ENCODE data around the gene VEZF1.

Gene VEZF1

DNA sequence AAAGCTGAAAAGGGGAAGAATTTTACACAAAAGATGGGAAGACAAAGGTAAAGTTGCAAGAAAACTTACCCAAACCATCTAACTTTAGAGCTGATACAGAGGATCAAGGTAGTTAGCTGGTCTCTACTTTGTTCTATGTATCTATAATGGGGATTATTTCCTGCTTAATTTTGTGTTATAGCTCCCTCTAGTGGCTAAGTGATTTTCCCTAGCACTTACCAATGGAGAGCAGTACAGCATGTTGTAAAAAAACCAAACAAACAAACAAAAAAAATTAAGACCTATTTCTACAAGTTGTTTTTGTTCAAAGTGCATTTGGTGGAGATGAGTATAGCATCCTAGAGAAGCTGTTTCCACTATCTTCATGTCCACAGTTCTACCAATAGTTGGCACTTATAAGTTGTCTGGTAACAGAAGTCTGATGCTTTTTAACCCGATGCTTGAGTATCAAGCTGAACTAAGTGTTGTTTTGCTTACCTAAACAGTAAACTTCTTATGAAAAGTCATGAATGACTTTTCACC, 11.5 kb upstream of the VEZF1 start:
- Histone ChIP-seq H3K79me2 (ENCODE audit: insufficient read depth, low read depth) (peaks cover 13% of the 10 kb centered on the region; the same call in 1 of the 2 replicates), H3K4me1 (ENCODE audit: low read depth, poor library complexity, severe bottlenecking) (peaks cover 44% of the 10 kb centered on the region), H3K27me3 (ENCODE audit: insufficient read depth, low read depth) (no peaks in the 10 kb centered on the region), H2AFZ (ENCODE audit: low read depth) (no peak overlapping the region), H3K36me3 (ENCODE audit: insufficient read depth) (peaks cover 23% of the 10 kb centered on the region; the same call in 1 of the 2 replicates), H3K9ac (no peak overlapping the region), H3K4me2 (no peak overlapping the region), H3K4me3 (IDR thresholded peaks at IDR 0.05; ENCODE audit: insufficient read depth, low read depth, low read length) (no peak overlapping the region), H4K20me1 (ENCODE audit: insufficient read depth) (peaks cover 16% of the 10 kb centered on the region), H3K27ac (no peak overlapping the region; the same call in 1 of the 2 replicates)
- TF ChIP-seq, protein P1, sequence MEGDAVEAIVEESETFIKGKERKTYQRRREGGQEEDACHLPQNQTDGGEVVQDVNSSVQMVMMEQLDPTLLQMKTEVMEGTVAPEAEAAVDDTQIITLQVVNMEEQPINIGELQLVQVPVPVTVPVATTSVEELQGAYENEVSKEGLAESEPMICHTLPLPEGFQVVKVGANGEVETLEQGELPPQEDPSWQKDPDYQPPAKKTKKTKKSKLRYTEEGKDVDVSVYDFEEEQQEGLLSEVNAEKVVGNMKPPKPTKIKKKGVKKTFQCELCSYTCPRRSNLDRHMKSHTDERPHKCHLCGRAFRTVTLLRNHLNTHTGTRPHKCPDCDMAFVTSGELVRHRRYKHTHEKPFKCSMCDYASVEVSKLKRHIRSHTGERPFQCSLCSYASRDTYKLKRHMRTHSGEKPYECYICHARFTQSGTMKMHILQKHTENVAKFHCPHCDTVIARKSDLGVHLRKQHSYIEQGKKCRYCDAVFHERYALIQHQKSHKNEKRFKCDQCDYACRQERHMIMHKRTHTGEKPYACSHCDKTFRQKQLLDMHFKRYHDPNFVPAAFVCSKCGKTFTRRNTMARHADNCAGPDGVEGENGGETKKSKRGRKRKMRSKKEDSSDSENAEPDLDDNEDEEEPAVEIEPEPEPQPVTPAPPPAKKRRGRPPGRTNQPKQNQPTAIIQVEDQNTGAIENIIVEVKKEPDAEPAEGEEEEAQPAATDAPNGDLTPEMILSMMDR (conservative IDR thresholded peaks at IDR 0.05; ENCODE audit: low read depth, low read length), result peak; percentile 97

DNA sequence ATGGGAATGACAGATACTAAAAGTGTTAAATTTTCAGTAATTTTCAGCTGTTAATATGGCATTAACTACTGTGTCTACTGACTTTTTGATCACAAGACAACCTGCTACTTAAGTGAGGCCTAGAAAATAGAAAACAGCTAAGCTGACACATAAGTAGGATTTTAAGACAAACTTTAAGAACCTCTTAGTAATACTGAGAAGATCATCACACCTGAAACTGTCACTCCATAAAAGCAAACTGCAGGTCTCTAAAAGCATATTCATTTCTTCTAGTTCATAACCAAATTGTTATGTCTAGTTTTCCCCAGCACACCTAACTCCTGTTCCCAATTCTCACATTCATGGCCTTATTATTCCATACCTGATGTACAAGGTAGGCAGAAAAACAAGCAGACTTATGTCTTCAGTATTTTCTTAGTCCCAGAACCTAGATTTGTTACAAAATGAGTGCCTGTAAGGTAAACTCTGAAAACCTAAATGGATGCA, 11.0 kb upstream of the VEZF1 start:
- Histone ChIP-seq H3K79me2 (ENCODE audit: insufficient read depth, low read depth) (peaks cover 8% of the 10 kb centered on the region; the same call in 1 of the 2 replicates), H3K4me3 (IDR thresholded peaks at IDR 0.05; ENCODE audit: insufficient read depth, low read depth, low read length) (no peak overlapping the region), H3K36me3 (ENCODE audit: insufficient read depth) (peaks cover 18% of the 10 kb centered on the region; the same call in 1 of the 2 replicates), H3K27me3 (ENCODE audit: insufficient read depth, low read depth) (no peaks in the 10 kb centered on the region), H4K20me1 (ENCODE audit: insufficient read depth) (peaks cover 11% of the 10 kb centered on the region), H3K9ac (no peak overlapping the region), H3K27ac (no peak overlapping the region), H2AFZ (ENCODE audit: low read depth) (no peak overlapping the region), H3K4me2 (no peak overlapping the region), H3K4me1 (ENCODE audit: low read depth, poor library complexity, severe bottlenecking) (peaks cover 44% of the 10 kb centered on the region)
- TF ChIP-seq, protein P1 (conservative IDR thresholded peaks at IDR 0.05; ENCODE audit: low read depth, low read length), result no peak

DNA sequence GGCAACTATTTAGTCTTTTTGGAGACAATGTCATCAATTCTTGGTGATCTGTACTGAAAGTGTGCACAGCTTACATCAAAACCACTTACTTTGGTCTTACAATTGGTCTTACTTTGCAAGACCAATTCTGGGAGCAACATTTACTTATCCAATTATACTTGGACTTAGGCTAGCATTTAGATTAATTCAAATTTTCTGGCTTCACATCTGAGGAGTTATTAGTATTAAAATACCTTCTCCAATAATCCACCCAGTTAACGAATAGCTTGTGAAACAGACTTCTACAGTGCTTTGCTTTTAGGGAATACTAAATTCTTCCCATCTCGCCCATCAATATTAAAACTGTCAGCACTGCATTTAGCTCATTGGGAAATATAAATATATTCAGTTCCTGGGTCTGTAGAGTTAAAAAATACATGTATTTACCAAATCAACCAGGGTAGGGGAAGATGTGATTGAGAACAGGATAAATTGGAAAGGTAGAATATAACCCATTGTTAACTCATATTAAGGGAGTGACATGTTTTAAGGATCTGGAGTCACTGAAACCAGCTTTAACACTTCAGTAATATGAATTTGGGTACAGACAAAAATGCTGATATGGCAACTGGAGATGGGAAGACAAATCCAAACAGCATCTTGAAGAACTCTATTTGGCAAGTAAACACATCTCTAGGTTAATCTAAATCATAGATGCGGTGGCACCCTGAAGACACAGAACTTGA, 9.2 kb upstream of the VEZF1 start:
- no peak overlapping the region for H3K4me2 ChIP-seq
- no peaks in the 10 kb centered on the region for H3K27me3 ChIP-seq (ENCODE audit: insufficient read depth, low read depth)
- H3K4me1 ChIP-seq (ENCODE audit: low read depth, poor library complexity, severe bottlenecking), result peaks cover 38% of the 10 kb centered on the region
- peaks cover 1% of the 10 kb centered on the region; the same call in 1 of the 2 replicates for H3K36me3 ChIP-seq (ENCODE audit: insufficient read depth)
- no peak overlapping the region for H3K9ac ChIP-seq
- H3K4me3 ChIP-seq (IDR thresholded peaks at IDR 0.05; ENCODE audit: insufficient read depth, low read depth, low read length), result no peak overlapping the region
- TF ChIP-seq, protein P1 (conservative IDR thresholded peaks at IDR 0.05; ENCODE audit: low read depth, low read length), result no peak
- H3K27ac ChIP-seq, result no peak overlapping the region
- H2AFZ ChIP-seq (ENCODE audit: low read depth), result no peak overlapping the region
- H4K20me1 ChIP-seq (ENCODE audit: insufficient read depth), result peaks cover 5% of the 10 kb centered on the region; the same call in 1 of the 2 replicates
- no peaks in the 10 kb centered on the region; the same call in 1 of the 2 replicates for H3K79me2 ChIP-seq (ENCODE audit: insufficient read depth, low read depth)

DNA sequence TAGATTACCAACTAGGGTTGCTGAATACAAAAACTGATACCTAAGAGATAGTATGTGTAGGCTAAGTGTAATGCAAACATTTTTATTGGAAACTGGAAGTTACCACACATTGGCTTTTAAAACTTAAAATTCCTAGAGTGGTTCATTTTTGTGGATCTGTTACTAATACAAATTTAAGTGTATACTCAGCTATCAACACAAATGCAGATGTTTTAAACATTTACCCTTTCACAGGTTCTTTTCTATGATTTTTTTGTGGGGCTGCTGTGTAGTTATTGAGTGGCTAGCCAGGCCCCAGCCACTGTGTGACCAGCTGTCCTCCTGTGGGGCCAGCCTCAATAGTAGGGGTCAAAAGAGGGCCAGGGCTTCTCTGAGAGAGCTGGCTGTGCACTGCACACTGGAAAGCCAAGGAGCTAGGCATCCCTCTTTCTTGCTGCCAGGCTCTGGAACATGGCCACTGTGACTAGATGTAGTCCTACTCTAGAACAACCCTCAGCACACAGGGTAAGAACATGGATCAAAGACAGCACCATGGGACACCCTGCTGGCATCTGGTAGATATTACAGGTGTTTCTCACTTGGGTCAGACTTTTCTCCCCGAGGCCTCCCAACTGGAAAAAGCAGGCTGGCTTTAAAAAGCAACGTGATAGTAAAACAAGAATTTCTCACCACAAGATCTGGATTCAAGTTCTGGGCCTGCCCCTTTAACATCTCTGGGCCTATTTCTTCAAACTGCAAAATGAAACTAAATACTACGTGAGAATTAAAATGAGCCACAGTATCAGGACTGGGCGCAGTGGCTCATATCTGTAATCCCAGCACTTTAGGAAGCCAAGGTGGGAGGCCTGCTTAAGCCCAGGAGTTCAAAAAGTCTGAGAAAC, 7.3 kb upstream of the VEZF1 start:
- H3K36me3 ChIP-seq (ENCODE audit: insufficient read depth), result no peaks in the 10 kb centered on the region
- no peak overlapping the region for H3K4me3 ChIP-seq (IDR thresholded peaks at IDR 0.05; ENCODE audit: insufficient read depth, low read depth, low read length)
- no peak overlapping the region for H3K27ac ChIP-seq
- no peak overlapping the region for H2AFZ ChIP-seq (ENCODE audit: low read depth)
- no peaks in the 10 kb centered on the region for H4K20me1 ChIP-seq (ENCODE audit: insufficient read depth)
- no peaks in the 10 kb centered on the region for H3K27me3 ChIP-seq (ENCODE audit: insufficient read depth, low read depth)
- TF ChIP-seq, protein P1 (conservative IDR thresholded peaks at IDR 0.05; ENCODE audit: low read depth, low read length), result peak; percentile 90
- no peaks in the 10 kb centered on the region for H3K79me2 ChIP-seq (ENCODE audit: insufficient read depth, low read depth)
- peak overlapping the region; percentile 12 for H3K4me2 ChIP-seq
- no peak overlapping the region for H3K9ac ChIP-seq
- peaks cover 38% of the 10 kb centered on the region for H3K4me1 ChIP-seq (ENCODE audit: low read depth, poor library complexity, severe bottlenecking)
